Fibroblast of lung (primary cell): ENCODE results near the gene IGSF21.

Source experiments
- CTCF ChIP-seq, 2 donors: IDR thresholded peaks in 1 of 2; conservative IDR thresholded peaks in 1 of 2; 1 replicate in 1 of 2; 2 replicates in 1 of 2; pipeline ENCODE4 v1.5.1; 2011 to 2012; ENCODE audit warnings: low read length in 2 of 2, control low read depth in 1 of 2, inconsistent platforms in 1 of 2, low read depth in 1 of 2, mild to moderate bottlenecking in 1 of 2
- EZH2 ChIP-seq: IDR thresholded peaks from 2 replicates; pipeline ENCODE4 v1.5.1; 2012; ENCODE audit warnings: low read length, control low read depth, mild to moderate bottlenecking; ENCODE audit errors: missing control alignments

GRCh38 chr1:18257778-18258177, 150.2 kb downstream of the IGSF21 start:
- TF ChIP-seq CTCF (conservative IDR thresholded peaks at IDR 0.05 in 1 of 2, IDR thresholded peaks at IDR 0.05 in 1 of 2; ENCODE audit: low read depth in 1 of 2, low read length in 2 of 2) (no peak), EZH2 (no peak)
